ENCODE results near the gene DTX3.

The DTX3 gene

GRCh38 chr12:57637364-57637763, 32.7 kb downstream of the DTX3 start:
- Histone ChIP-seq H3K9ac (ENCODE audit: low read depth, low read length) (no peak overlapping the region), H3K27me3 (ENCODE audit: insufficient read depth, low read length, poor library complexity) (no peaks in the 10 kb centered on the region), H3K4me2 (ENCODE audit: insufficient read depth, low read length) (no peak overlapping the region), H3K4me1 (ENCODE audit: insufficient read depth, low read length) (no peaks in the 10 kb centered on the region), H3K79me2 (ENCODE audit: insufficient read depth, low read length) (no peaks in the 10 kb centered on the region), H2AFZ (ENCODE audit: low read depth, low read length) (no peak overlapping the region), H4K20me1 (ENCODE audit: insufficient read depth, low read length) (no peaks in the 10 kb centered on the region), H3K9me3 (ENCODE audit: insufficient read depth, low read length, severe bottlenecking) (no peaks in the 10 kb centered on the region), H3K27ac (ENCODE audit: low read length) (no peak overlapping the region), H3K36me3 (ENCODE audit: insufficient read depth, low read length) (no peaks in the 10 kb centered on the region), H3K4me3 (ENCODE audit: low read depth in 1 of 2, low read length in 2 of 2) (no peak overlapping the region)
- ATAC-seq (ENCODE audit: insufficient read depth, low read depth) (no peak), DNase-seq (no peak)
- TF ChIP-seq, protein P1, sequence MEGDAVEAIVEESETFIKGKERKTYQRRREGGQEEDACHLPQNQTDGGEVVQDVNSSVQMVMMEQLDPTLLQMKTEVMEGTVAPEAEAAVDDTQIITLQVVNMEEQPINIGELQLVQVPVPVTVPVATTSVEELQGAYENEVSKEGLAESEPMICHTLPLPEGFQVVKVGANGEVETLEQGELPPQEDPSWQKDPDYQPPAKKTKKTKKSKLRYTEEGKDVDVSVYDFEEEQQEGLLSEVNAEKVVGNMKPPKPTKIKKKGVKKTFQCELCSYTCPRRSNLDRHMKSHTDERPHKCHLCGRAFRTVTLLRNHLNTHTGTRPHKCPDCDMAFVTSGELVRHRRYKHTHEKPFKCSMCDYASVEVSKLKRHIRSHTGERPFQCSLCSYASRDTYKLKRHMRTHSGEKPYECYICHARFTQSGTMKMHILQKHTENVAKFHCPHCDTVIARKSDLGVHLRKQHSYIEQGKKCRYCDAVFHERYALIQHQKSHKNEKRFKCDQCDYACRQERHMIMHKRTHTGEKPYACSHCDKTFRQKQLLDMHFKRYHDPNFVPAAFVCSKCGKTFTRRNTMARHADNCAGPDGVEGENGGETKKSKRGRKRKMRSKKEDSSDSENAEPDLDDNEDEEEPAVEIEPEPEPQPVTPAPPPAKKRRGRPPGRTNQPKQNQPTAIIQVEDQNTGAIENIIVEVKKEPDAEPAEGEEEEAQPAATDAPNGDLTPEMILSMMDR (IDR thresholded peaks at IDR 0.05; ENCODE audit: borderline replicate concordance, extremely low read depth, low read length, poor library complexity, severe bottlenecking): no peak
- no peak for TF ChIP-seq EZH2 (IDR thresholded peaks at IDR 0.05; ENCODE audit: borderline replicate concordance, low read depth, low read length, severe bottlenecking)

- Histone ChIP-seq H3K4me2 (ENCODE audit: insufficient read depth, low read length) (no peak overlapping the region), H3K27ac (ENCODE audit: low read length) (no peak overlapping the region), H3K9me3 (ENCODE audit: insufficient read depth, low read length, severe bottlenecking) (no peaks in the 10 kb centered on the region), H3K4me3 (ENCODE audit: low read depth in 1 of 2, low read length in 2 of 2) (no peak overlapping the region), H3K27me3 (ENCODE audit: insufficient read depth, low read length, poor library complexity) (no peaks in the 10 kb centered on the region), H3K36me3 (ENCODE audit: insufficient read depth, low read length) (no peaks in the 10 kb centered on the region), H3K4me1 (ENCODE audit: insufficient read depth, low read length) (no peaks in the 10 kb centered on the region), H4K20me1 (ENCODE audit: insufficient read depth, low read length) (no peaks in the 10 kb centered on the region), H3K9ac (ENCODE audit: low read depth, low read length) (no peak overlapping the region), H3K79me2 (ENCODE audit: insufficient read depth, low read length) (no peaks in the 10 kb centered on the region), H2AFZ (ENCODE audit: low read depth, low read length) (no peak overlapping the region)
- DNase-seq (no peak), ATAC-seq (ENCODE audit: insufficient read depth, low read depth) (no peak)
- no peak for TF ChIP-seq EZH2 (IDR thresholded peaks at IDR 0.05; ENCODE audit: borderline replicate concordance, low read depth, low read length, severe bottlenecking)
- TF ChIP-seq, protein P1 (IDR thresholded peaks at IDR 0.05; ENCODE audit: borderline replicate concordance, extremely low read depth, low read length, poor library complexity, severe bottlenecking): no peak
Measured at GRCh38 chr12:57638096-57638495, 33.5 kb downstream of the DTX3 start.

- H3K36me3 ChIP-seq (ENCODE audit: insufficient read depth, low read length): no peaks in the 10 kb centered on the region
- H3K4me2 ChIP-seq (ENCODE audit: insufficient read depth, low read length): no peak overlapping the region
- TF ChIP-seq, protein P1 (IDR thresholded peaks at IDR 0.05; ENCODE audit: borderline replicate concordance, extremely low read depth, low read length, poor library complexity, severe bottlenecking): no peak
- no peak for TF ChIP-seq EZH2 (IDR thresholded peaks at IDR 0.05; ENCODE audit: borderline replicate concordance, low read depth, low read length, severe bottlenecking)
- no peak overlapping the region for H3K4me3 ChIP-seq (ENCODE audit: low read depth in 1 of 2, low read length in 2 of 2)
- ATAC-seq (ENCODE audit: insufficient read depth, low read depth) (no peak), DNase-seq (no peak)
- H3K9me3 ChIP-seq (ENCODE audit: insufficient read depth, low read length, severe bottlenecking): peaks cover 5% of the 10 kb centered on the region
- H3K9ac ChIP-seq (ENCODE audit: low read depth, low read length): no peak overlapping the region
- no peak overlapping the region for H2AFZ ChIP-seq (ENCODE audit: low read depth, low read length)
- H3K79me2 ChIP-seq (ENCODE audit: insufficient read depth, low read length): no peaks in the 10 kb centered on the region
- no peak overlapping the region for H3K27ac ChIP-seq (ENCODE audit: low read length)
- H3K27me3 ChIP-seq (ENCODE audit: insufficient read depth, low read length, poor library complexity): no peaks in the 10 kb centered on the region
- no peaks in the 10 kb centered on the region for H3K4me1 ChIP-seq (ENCODE audit: insufficient read depth, low read length)
- no peaks in the 10 kb centered on the region for H4K20me1 ChIP-seq (ENCODE audit: insufficient read depth, low read length)
Measured at GRCh38 chr12:57640175-57641042, 35.8 kb downstream of the DTX3 start.
